H54 (cell line): ENCODE measurements around the gene VAMP8.
"Not testable (repeated sequence)": the region's sequence is repeated elsewhere in the genome, so short reads cannot be mapped to it uniquely, and the experiment has no call there.

Experiments
- DNase-seq: peaks from one replicate; pipeline ENCODE4 v3.0.0; 2011; ENCODE audit warnings: low spot score, mixed read lengths; ENCODE audit not compliant: insufficient read length
- FAIRE-seq: peaks from 3 replicates; lab custom pipeline; 2011; peaks lifted over from hg19 to GRCh38; lab: Jason Lieb, UNC
- POLR2A ChIP-seq: IDR thresholded peaks from 2 replicates; pipeline ENCODE4 v1.6.1; 2011; ENCODE audit warnings: low read depth, mild to moderate bottlenecking, low read length

The VAMP8 gene

GRCh38 chr2:85615413-85615728 is 38.0 kb downstream of the VAMP8 start:
- TF ChIP-seq POLR2A = no peak
- DNase-seq (no peak), FAIRE-seq (no peak)

GRCh38 chr2:85617723-85618122 is 40.3 kb downstream of the VAMP8 start:
- DNase-seq, FAIRE-seq: not testable (repeated sequence)

- TF ChIP-seq POLR2A = no peak
- DNase-seq (no peak), FAIRE-seq (no peak)
These were observed 42.2 kb downstream of the VAMP8 start for GRCh38 chr2:85619617-85620016.

- TF ChIP-seq POLR2A = no peak
- DNase-seq (no peak), FAIRE-seq (no peak)
These were observed 44.0 kb downstream of the VAMP8 start for GRCh38 chr2:85621338-85621737.

- FAIRE-seq (no peak), DNase-seq (no peak)
- TF ChIP-seq POLR2A = no peak
These were observed 46.6 kb downstream of the VAMP8 start for GRCh38 chr2:85623991-85624390.

GRCh38 chr2:85628658-85629057 is 51.3 kb downstream of the VAMP8 start:
- FAIRE-seq (no peak), DNase-seq (no peak)
- no peak for TF ChIP-seq POLR2A

GRCh38 chr2:85631316-85631715 is 53.9 kb downstream of the VAMP8 start:
- FAIRE-seq (no peak), DNase-seq (no peak)
- no peak for TF ChIP-seq POLR2A
